ENCODE data around the gene FLCN.

DNA sequence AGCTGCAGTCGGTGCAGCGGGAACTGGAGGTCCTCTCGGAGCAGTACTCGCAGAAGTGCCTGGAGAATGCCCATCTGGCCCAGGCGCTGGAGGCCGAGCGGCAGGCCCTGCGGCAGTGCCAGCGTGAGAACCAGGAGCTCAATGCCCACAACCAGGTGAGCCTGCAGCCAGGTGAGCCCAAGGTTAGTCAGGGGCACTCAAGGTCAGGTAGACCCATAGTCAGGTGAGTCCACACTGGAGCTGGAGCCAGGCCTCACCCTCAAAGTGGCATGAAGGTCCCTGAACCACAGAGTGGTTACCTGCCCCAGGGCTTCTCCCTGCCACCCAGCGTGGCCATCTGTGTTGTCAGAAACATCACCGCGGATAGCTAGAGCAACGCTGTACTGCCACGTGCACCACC, 63.0 kb downstream of the FLCN start:
- TF ChIP-seq, protein P1, sequence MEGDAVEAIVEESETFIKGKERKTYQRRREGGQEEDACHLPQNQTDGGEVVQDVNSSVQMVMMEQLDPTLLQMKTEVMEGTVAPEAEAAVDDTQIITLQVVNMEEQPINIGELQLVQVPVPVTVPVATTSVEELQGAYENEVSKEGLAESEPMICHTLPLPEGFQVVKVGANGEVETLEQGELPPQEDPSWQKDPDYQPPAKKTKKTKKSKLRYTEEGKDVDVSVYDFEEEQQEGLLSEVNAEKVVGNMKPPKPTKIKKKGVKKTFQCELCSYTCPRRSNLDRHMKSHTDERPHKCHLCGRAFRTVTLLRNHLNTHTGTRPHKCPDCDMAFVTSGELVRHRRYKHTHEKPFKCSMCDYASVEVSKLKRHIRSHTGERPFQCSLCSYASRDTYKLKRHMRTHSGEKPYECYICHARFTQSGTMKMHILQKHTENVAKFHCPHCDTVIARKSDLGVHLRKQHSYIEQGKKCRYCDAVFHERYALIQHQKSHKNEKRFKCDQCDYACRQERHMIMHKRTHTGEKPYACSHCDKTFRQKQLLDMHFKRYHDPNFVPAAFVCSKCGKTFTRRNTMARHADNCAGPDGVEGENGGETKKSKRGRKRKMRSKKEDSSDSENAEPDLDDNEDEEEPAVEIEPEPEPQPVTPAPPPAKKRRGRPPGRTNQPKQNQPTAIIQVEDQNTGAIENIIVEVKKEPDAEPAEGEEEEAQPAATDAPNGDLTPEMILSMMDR (conservative IDR thresholded peaks at IDR 0.05) = no peak
- TF ChIP-seq EZH2 (IDR thresholded peaks at IDR 0.05; ENCODE audit: low read depth) = no peak

All from PC-9 (cell line).